Right lobe of liver (tissue), 4 donors: Measurements from ENCODE around the gene ZNF804A.

Experiments used
- CTCF ChIP-seq, 4 donors: fragments of 200-600 bp in 3 of 4; fragments of 450-650 bp in 1 of 4; IDR thresholded peaks; one replicate each; pipeline versions ENCODE4 v1.5.1 to v1.8.0; 2016 to 2022; ENCODE audit warnings: antibody characterized with exemption in 4 of 4, mild to moderate bottlenecking in 2 of 4
- POLR2A ChIP-seq: fragments of 450-650 bp; IDR thresholded peaks from one replicate; pipeline ENCODE4 v1.6.1; 2017; ENCODE audit warnings: antibody characterized with exemption, mild to moderate bottlenecking
- donor health status: DM: no; HTN: no; CAD: no.
- donor health status: DM: no; HTN: no; CAD: no.
- donor health status: DM: no; HTN: yes; CAD: no.

- TF ChIP-seq CTCF (IDR thresholded peaks at IDR 0.05) (no peak), POLR2A (no peak)
Measured at GRCh38 chr2:184579226-184579625, 19.1 kb upstream of the ZNF804A start.
